Tibial nerve (tissue), 3 donors: ENCODE measurements around the gene CBLL1.

ENCODE experiments used
- EP300 ChIP-seq, 2 donors: sonication (generic); formaldehyde crosslinking; IDR thresholded peaks; one replicate each; pipeline ENCODE4 v1.6.1; 2017; ENCODE audit warnings: antibody characterized with exemption in 2 of 2, mild to moderate bottlenecking in 1 of 2
- POLR2A ChIP-seq, 2 donors: fragments of 450-650 bp; IDR thresholded peaks; one replicate each; pipeline ENCODE4 v1.6.1; 2017; ENCODE audit warnings: antibody characterized with exemption in 2 of 2, mild to moderate bottlenecking in 2 of 2, moderate library complexity in 2 of 2

GRCh38 chr7:107788662-107789061 is 44.7 kb downstream of the CBLL1 start:
- TF ChIP-seq POLR2A (IDR thresholded peaks at IDR 0.05) (no peak), EP300 (IDR thresholded peaks at IDR 0.05) (no peak)
